ENCODE data around the gene BPIFB6.

DNA sequence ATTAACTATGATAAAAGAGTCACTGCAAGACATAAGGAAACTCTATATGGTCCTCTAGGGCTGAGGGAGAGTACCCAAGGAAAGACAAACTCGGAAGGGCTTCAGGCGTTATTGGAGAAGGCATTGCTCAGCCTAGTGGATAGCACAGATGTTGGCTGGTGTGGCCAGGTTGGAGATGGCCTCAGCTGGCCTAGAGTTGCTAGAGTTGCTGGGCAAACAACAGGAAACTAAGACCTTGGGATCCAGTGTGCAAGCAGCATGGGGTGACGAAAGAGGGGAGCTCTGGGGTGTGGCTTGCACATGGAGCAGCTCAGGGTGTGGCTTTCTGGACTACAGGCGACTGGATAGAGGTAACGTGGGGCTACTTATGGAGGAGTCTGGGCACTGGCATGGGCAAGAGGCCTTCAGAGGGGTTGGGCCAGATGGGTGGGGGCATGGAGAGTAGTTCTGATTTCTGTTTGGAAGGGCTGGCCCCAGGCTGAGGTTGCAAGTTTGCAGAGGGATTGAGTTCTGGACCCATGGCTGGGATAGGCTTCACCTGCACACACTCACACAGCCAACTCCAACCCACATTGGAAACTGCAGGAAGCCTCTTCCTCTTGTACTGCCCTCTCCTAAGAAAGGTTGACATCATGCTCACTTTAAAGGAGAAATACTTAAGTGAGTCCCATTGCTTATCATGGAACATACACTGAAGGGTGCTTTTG, 5.2 kb upstream of the BPIFB6 start:
- TF ChIP-seq EZH2 (IDR thresholded peaks at IDR 0.05) (no peak), POLR2AphosphoS5 (IDR thresholded peaks at IDR 0.05; ENCODE audit: borderline replicate concordance, low read depth, low read length) (no peak)

Measured in SK-N-MC (cell line).